Skeletal muscle tissue (tissue), 4 donors: ENCODE results near the gene ADGRV1. TPM values are rescaled to one million over a fixed set of nuclear protein-coding genes. Genes with fewer than 3 reads are reported as not detected.

ENCODE experiments used
- H3K27ac ChIP-seq: one replicate; pipeline ENCODE4 v1.7.0; 2013; ENCODE audit warnings: mild to moderate bottlenecking, low read depth, low read length, inconsistent platforms
- H3K27me3 ChIP-seq, 3 donors: one replicate each; pipeline ENCODE4 v1.7.0; 2013; ENCODE audit warnings: low read length in 3 of 3; ENCODE audit not compliant: control insufficient read depth in 3 of 3, insufficient read depth in 3 of 3
- H3K36me3 ChIP-seq, 3 donors: one replicate each; pipeline ENCODE4 v1.7.0; 2013; ENCODE audit warnings: low read length in 3 of 3; ENCODE audit not compliant: control insufficient read depth in 3 of 3, insufficient read depth in 3 of 3
- H3K4me1 ChIP-seq, 3 donors: one replicate each; pipeline ENCODE4 v1.7.0; 2013; ENCODE audit warnings: low read length in 3 of 3, mild to moderate bottlenecking in 3 of 3; ENCODE audit not compliant: control insufficient read depth in 3 of 3, insufficient read depth in 3 of 3
- H3K4me3 ChIP-seq, 3 donors: one replicate each; pipeline ENCODE4 v1.7.0; 2013; ENCODE audit warnings: low read length in 3 of 3
- H3K9ac ChIP-seq, 3 donors: one replicate each; pipeline ENCODE4 v1.7.0; 2013; ENCODE audit warnings: low read length in 3 of 3, mild to moderate bottlenecking in 3 of 3, moderate library complexity in 2 of 3, low read depth in 1 of 3
- H3K9me3 ChIP-seq, 3 donors: one replicate each; pipeline ENCODE4 v1.7.0; 2013; ENCODE audit warnings: low read length in 3 of 3; ENCODE audit not compliant: control insufficient read depth in 3 of 3
- total RNA-seq: library from RNA; depleted of rRNA; stranded (reverse); fragments of >200 nt; gene quantifications from one replicate; pipeline ENCODE4 v1.2.3, GENCODE V29; 2014
- donor health status: Osteomylitis.

Gene ADGRV1
- total RNA-seq, 1 donor from 2014 or later, result 2.6 TPM

DNA sequence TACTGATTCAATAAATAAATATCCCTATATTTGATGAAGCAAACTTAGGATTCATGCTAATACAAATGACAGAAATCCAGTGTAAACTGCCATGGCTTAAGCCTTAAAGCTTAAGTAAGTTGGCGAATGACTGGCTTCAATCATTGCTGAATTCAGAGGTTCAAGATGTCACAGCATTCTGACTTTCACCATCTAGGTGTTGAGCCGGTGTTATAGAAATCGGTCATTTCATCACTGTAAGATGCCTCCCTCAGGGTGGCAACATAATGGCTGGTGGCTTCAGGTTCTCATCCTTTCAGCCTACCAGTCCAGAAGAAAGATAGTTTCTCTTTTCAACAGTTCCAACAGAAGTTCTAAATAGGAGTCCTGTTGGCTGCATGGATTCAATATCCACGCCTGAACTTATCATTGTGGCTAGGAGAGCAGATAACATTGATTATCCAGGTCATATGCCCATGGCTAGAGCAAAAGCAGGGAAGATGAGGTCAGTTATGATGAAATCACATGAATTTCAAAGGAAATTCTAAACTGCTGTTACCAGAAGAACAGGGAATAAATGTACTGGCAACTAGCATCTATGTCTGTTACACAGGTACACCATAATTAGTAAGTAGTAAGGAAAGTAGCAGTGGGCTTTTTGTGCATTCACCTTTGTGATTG, 460.2 kb downstream of the ADGRV1 start:
- no peak overlapping the region for H3K9ac ChIP-seq
- H3K27ac ChIP-seq, result no peak overlapping the region
- no peaks in the 10 kb centered on the region for H3K36me3 ChIP-seq
- no peaks in the 10 kb centered on the region for H3K9me3 ChIP-seq
- H3K27me3 ChIP-seq, result no peaks in the 10 kb centered on the region
- H3K4me3 ChIP-seq, result no peak overlapping the region
- H3K4me1 ChIP-seq, result peaks cover 14 to 22% (median 18%) of the 10 kb centered on the region in 3 donors

DNA sequence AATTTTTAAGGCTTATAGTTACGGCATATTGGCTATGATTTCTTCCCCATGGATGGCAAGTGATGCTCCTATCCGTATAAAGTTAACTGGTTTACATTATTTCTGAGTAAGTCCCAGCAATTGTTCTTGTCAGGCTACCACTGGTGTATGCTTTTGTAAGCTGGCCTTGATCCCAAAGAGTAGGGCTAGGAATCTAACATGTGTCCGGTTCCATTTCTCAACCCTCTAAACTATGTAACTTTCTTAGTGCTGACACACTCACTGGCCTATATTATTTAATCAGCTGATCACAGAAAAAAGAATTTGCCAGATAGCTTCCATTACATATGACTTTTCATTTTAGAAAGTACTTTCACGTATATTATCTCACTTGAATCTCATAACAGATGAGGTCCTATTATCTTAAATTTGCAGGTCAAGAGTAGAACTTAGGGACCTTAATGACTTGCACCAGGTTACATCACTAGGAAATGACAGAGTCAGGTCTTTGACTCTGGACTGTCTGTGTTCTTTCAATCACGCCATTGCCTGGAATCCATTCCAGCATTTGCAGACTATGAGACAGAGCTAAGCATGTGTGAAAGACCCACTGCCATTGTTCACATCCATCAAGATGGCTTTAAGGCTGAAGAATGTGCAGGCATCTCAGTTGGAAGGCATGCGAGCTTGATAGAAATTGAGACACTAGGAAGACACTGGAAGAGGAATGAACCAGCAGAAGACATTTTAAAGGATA, 461.6 kb downstream of the ADGRV1 start:
- Histone ChIP-seq H3K27ac (no peak overlapping the region), H3K9me3 (no peaks in the 10 kb centered on the region), H3K27me3 (no peaks in the 10 kb centered on the region), H3K36me3 (no peaks in the 10 kb centered on the region), H3K4me1 (peaks cover 14 to 29% (median 18%) of the 10 kb centered on the region in 3 donors), H3K9ac (no peak overlapping the region), H3K4me3 (no peak overlapping the region)

DNA sequence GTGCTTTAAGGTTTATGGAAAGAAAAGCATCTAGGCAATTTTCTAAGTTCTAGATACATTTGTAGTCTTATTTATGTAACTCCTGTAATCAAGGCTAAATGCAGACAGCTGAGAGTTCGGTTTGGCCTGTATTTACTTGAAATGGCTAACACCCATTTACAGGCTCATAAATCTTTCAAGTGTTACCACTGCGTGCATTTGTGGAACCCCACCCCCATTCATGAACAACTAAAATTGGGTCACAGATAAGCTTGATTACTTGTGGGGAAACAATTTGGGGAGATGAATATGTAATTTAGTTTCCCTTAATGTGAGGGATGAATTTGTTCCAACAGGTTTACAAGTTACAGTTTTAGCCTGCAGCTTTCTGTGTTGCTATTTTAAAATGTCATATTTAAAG, 463.9 kb downstream of the ADGRV1 start:
- H3K27ac ChIP-seq, result no peak overlapping the region
- H3K27me3 ChIP-seq, result no peaks in the 10 kb centered on the region
- H3K9ac ChIP-seq, result no peak overlapping the region
- no peaks in the 10 kb centered on the region for H3K36me3 ChIP-seq
- H3K4me1 ChIP-seq, result peaks cover 14 to 23% (median 15%) of the 10 kb centered on the region in 3 donors
- no peak overlapping the region for H3K4me3 ChIP-seq
- H3K9me3 ChIP-seq, result no peaks in the 10 kb centered on the region

DNA sequence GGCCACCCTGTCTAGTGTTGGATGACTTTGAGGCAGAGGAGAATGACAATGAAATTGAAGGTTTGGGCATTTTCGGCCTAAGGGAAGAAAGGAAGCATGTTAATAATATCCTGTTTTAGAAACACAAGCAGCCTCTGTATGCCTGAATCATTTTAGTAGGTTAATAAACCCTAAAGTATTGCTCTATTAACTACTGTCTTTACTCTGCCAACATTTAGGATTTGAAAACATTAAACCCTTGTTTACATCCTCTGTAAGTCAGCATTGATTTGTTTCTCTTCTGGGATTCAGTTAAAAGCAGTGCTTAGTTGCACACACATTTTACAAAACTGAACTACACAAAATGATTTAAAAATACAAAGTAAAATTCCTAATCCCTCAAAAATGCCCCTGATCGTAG, 465.6 kb downstream of the ADGRV1 start:
- no peak overlapping the region for H3K9ac ChIP-seq
- H3K27ac ChIP-seq, result no peak overlapping the region
- no peaks in the 10 kb centered on the region for H3K36me3 ChIP-seq
- no peaks in the 10 kb centered on the region for H3K27me3 ChIP-seq
- H3K4me3 ChIP-seq, result no peak overlapping the region
- no peaks in the 10 kb centered on the region for H3K9me3 ChIP-seq
- H3K4me1 ChIP-seq, result peaks cover 5 to 11% (median 7%) of the 10 kb centered on the region in 3 donors

DNA sequence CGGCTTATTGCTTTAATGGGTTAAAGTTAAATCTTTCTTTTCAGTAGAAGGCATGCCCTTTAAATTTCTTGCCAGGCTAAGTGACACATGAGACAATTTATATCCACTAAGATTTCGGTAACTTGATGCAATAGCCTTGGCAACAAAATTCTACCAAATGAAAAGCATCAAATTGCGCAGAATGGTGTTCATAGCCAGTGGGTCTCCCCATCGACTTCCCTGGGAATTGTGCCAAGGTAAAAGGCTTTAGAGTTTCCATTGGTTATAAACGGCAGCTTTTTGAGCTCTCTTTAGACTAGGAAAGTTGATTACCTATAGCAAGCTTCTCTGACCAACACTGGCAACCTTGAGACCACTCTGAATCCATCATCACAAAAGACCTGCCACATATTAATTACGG, 466.1 kb downstream of the ADGRV1 start:
- H3K27ac ChIP-seq, result no peak overlapping the region
- H3K4me1 ChIP-seq, result peaks cover 5 to 11% (median 5%) of the 10 kb centered on the region in 3 donors
- no peak overlapping the region for H3K9ac ChIP-seq
- H3K9me3 ChIP-seq, result no peaks in the 10 kb centered on the region
- H3K27me3 ChIP-seq, result no peaks in the 10 kb centered on the region
- H3K36me3 ChIP-seq, result no peaks in the 10 kb centered on the region
- no peak overlapping the region for H3K4me3 ChIP-seq

DNA sequence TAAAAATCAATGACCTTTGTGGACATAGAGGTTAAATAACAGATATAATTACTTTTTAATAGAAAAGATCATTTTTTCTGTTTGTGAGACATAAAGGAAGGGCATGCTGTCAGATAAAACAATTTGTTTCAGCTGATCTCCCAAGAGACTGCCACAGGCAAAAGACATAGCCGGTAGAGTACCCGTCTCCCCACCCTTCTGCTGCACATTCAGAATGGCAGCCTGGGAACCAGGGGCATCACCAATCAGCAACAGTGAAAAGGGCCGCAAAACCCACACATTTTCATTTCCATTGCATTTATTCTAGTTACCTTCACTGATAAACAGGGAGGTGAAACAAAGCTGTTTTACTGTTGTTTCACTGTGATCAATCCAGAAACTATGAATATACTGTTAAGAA, 466.9 kb downstream of the ADGRV1 start:
- H3K27me3 ChIP-seq, result no peaks in the 10 kb centered on the region
- no peak overlapping the region for H3K27ac ChIP-seq
- peaks cover 5 to 11% (median 5%) of the 10 kb centered on the region in 3 donors for H3K4me1 ChIP-seq
- H3K4me3 ChIP-seq, result no peak overlapping the region
- H3K9ac ChIP-seq, result no peak overlapping the region
- H3K9me3 ChIP-seq, result no peaks in the 10 kb centered on the region
- H3K36me3 ChIP-seq, result no peaks in the 10 kb centered on the region

DNA sequence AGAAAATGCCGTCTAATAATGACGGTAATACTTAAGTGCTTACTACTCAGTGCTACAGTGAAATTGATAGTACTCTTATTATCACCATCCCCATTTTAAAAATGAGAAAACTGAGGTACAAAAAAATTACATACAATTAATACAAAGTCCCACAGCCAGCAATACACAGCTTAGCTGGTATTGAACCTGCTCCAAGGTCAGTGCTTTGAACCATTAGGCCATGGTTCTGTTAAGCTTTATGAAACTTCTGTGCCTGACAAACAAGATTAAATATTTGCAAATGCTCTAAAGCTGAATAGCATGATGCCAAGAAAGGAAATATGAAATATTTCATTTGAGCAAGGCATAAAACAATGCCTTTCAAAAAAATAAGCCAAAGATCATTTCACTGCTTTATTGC, 467.4 kb downstream of the ADGRV1 start:
- no peaks in the 10 kb centered on the region for H3K27me3 ChIP-seq

DNA sequence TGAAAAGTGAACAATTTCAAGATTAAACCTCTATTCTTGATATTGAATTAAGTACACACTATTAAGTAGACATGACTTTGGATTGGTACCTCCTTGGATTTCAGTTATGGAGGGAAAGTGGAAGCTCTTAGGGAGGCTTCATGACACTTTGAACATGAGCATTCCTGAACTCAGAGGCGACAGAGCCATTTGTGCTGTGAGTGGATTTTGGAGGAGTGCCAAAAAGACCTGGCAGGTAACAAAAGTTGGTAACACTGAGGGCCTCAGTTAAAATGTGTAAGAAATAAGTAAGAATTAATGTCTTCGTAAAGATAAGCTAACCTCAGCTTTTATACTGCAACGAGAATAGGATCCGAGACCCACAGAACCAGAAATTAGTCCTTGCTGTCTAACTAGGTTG, 467.9 kb downstream of the ADGRV1 start:
- no peaks in the 10 kb centered on the region for H3K27me3 ChIP-seq
- H3K27ac ChIP-seq, result no peak overlapping the region
- no peaks in the 10 kb centered on the region for H3K9me3 ChIP-seq
- H3K4me1 ChIP-seq, result peaks cover 5 to 11% (median 5%) of the 10 kb centered on the region in 3 donors
- no peaks in the 10 kb centered on the region for H3K36me3 ChIP-seq
- no peak overlapping the region for H3K4me3 ChIP-seq
- no peak overlapping the region for H3K9ac ChIP-seq

More for the DNA sequence above, 467.4 kb downstream of the ADGRV1 start:
- Histone ChIP-seq H3K9me3 (no peaks in the 10 kb centered on the region), H3K27ac (no peak overlapping the region), H3K9ac (no peak overlapping the region), H3K4me3 (no peak overlapping the region), H3K36me3 (no peaks in the 10 kb centered on the region), H3K4me1 (peaks cover 5 to 11% (median 5%) of the 10 kb centered on the region in 3 donors)

DNA sequence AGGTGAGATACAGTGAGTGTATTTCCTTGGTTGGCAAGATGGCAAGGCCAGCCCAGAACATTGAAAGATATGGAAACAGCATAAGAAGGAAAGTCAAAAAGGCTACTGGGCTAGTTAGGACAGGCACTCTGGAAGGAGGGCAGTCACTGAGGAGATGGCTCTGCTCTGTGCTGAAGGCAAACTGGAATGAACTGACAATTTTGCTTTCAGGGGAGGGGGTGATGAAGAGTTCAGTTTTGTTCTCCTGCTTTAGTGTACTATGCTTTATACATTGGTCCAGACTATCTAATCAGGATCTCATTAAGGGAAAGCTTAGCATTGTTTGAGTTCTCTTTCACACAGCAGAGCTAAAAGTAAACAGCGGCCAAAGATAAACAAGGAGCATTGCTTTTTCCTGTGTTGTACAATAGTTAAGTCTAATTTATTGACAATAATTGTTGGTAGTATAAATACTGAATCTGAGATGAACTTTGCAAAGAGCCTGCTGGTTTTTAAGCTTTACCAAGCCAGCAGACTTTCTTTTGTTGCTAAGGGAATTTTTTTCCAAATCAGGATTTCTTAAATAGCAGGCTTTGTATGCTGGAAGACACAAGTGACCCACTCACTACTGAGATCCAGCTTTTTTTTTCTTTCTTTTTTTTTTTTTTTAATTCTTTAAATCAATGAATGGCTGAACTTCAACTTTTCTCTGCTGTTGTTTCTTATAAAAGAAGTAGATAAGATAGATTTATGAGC, 469.0 kb downstream of the ADGRV1 start:
- H3K27ac ChIP-seq, result no peak overlapping the region
- peaks cover 3 to 11% (median 3%) of the 10 kb centered on the region in 3 donors for H3K4me1 ChIP-seq
- H3K9ac ChIP-seq, result no peak overlapping the region
- no peaks in the 10 kb centered on the region for H3K9me3 ChIP-seq
- no peaks in the 10 kb centered on the region for H3K27me3 ChIP-seq
- H3K4me3 ChIP-seq, result no peak overlapping the region
- no peaks in the 10 kb centered on the region for H3K36me3 ChIP-seq

DNA sequence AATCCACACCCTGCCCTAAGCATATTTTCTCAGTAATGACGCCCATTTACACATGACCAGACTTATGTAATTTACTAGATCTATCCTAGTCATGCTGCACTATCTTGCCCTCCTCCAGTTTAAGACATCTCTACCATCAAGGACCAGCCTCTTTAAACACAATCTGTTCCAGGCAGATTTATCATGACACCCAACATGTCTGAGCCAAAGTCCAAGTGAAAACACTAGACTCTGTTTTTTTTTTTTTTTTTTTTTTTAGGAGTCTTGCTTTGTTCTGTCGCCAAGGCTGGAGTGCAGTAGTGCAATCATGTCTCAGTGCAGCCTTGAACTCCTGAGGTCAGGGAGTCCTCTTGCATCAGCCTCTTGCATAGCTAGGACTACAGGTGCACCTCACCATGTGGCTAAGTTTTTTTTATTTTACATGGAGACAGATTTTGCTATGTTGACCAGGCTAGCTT, 469.9 kb downstream of the ADGRV1 start:
- Histone ChIP-seq H3K4me3 (no peak overlapping the region), H3K9ac (no peak overlapping the region), H3K36me3 (no peaks in the 10 kb centered on the region), H3K4me1 (peaks cover 0 to 8% (median 0%) of the 10 kb centered on the region in 3 donors), H3K27ac (no peak overlapping the region), H3K9me3 (no peaks in the 10 kb centered on the region), H3K27me3 (no peaks in the 10 kb centered on the region)
